ENCODE results near the gene FAM228B. TPM values are rescaled to one million over a fixed set of nuclear protein-coding genes. Genes with fewer than 3 reads are reported as not detected.

FAM228B gene
- total RNA-seq, 2 experiments from 2014 or later: 3.8 to 9.6 TPM

GRCh38 chr2:24203029-24203786, 79.9 kb downstream of the FAM228B start:
- POLR2A ChIA-PET: interaction anchor here (1.3 kb wide), 1 partner anchor 10 kb away, joined by 3 read pairs; no protein-coding TSS in a partner anchor
- Histone ChIP-seq H3K27ac (ENCODE audit: low read depth, low read length, poor library complexity, severe bottlenecking) (no peak overlapping the region), H3K36me3 (ENCODE audit: insufficient read depth, low read length) (peaks cover 16% of the 10 kb centered on the region), H3K4me3 (ENCODE audit: low read depth, low read length, poor library complexity, severe bottlenecking) (no peak overlapping the region), H3K4me2 (ENCODE audit: low read length) (no peak overlapping the region), H3K4me1 (ENCODE audit: insufficient read depth, low read length, poor library complexity, severe bottlenecking) (peaks cover 12% of the 10 kb centered on the region), H3K9me3 (ENCODE audit: low read length) (no peaks in the 10 kb centered on the region), H3K9me2 (ENCODE audit: insufficient read depth, low read length) (no peaks in the 10 kb centered on the region), H2AFZ (ENCODE audit: low read length) (no peak overlapping the region), H3K79me2 (ENCODE audit: insufficient read depth, low read depth, low read length) (no peaks in the 10 kb centered on the region), H4K20me1 (ENCODE audit: insufficient read depth, low read length) (no peaks in the 10 kb centered on the region)
- CTCF ChIA-PET (ENCODE audit: unreplicated experiment): no interaction called here
- TSS peak; percentile 74 for BruUV-seq (replicated peaks)
- no peak for DNase-seq (ENCODE audit: low spot score)
- no peak for TF ChIP-seq EZH2phosphoT487 (IDR thresholded peaks at IDR 0.05; ENCODE audit: borderline replicate concordance, low read depth, low read length)
- TF ChIP-seq, protein P1, sequence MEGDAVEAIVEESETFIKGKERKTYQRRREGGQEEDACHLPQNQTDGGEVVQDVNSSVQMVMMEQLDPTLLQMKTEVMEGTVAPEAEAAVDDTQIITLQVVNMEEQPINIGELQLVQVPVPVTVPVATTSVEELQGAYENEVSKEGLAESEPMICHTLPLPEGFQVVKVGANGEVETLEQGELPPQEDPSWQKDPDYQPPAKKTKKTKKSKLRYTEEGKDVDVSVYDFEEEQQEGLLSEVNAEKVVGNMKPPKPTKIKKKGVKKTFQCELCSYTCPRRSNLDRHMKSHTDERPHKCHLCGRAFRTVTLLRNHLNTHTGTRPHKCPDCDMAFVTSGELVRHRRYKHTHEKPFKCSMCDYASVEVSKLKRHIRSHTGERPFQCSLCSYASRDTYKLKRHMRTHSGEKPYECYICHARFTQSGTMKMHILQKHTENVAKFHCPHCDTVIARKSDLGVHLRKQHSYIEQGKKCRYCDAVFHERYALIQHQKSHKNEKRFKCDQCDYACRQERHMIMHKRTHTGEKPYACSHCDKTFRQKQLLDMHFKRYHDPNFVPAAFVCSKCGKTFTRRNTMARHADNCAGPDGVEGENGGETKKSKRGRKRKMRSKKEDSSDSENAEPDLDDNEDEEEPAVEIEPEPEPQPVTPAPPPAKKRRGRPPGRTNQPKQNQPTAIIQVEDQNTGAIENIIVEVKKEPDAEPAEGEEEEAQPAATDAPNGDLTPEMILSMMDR (conservative IDR thresholded peaks at IDR 0.05; ENCODE audit: low read length): no peak
- intact Hi-C loops (cut with micrococcal nuclease; ENCODE audit: unreplicated experiment): no loop called here

DNA sequence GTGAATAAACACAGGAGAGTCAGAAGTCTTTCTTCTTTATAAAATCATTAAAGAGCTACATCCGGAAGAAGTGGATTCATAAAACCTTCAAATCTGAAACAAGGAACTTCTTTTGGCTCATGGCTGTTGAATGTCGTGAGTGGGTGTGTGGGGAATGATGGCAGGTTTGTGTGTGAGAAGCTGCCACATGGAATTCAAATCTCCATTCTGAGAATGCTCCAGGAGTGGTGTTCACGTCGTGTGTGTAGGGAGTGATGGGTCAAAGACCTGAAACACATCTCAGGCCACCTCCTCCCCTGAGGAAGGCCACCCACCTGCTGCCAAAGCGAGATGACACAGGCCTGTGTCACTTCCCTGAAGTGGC, 80.5 kb downstream of the FAM228B start:
- DNase-seq (ENCODE audit: low spot score): no peak
- Histone ChIP-seq H3K27ac (ENCODE audit: low read depth, low read length, poor library complexity, severe bottlenecking) (no peak overlapping the region), H2AFZ (ENCODE audit: low read length) (no peak overlapping the region), H4K20me1 (ENCODE audit: insufficient read depth, low read length) (no peaks in the 10 kb centered on the region), H3K36me3 (ENCODE audit: insufficient read depth, low read length) (peaks cover 16% of the 10 kb centered on the region), H3K9me3 (ENCODE audit: low read length) (no peaks in the 10 kb centered on the region), H3K4me2 (ENCODE audit: low read length) (no peak overlapping the region), H3K4me3 (ENCODE audit: low read depth, low read length, poor library complexity, severe bottlenecking) (no peak overlapping the region), H3K4me1 (ENCODE audit: insufficient read depth, low read length, poor library complexity, severe bottlenecking) (peaks cover 12% of the 10 kb centered on the region), H3K9me2 (ENCODE audit: insufficient read depth, low read length) (no peaks in the 10 kb centered on the region), H3K79me2 (ENCODE audit: insufficient read depth, low read depth, low read length) (no peaks in the 10 kb centered on the region)
- TF ChIP-seq, protein P1 (conservative IDR thresholded peaks at IDR 0.05; ENCODE audit: low read length): no peak
- TF ChIP-seq EZH2phosphoT487 (IDR thresholded peaks at IDR 0.05; ENCODE audit: borderline replicate concordance, low read depth, low read length): no peak
- intact Hi-C loops (cut with micrococcal nuclease; ENCODE audit: unreplicated experiment): no loop called here
- POLR2A ChIA-PET: interaction anchor here (1.3 kb wide), 1 partner anchor 9 kb away, joined by 3 read pairs; no protein-coding TSS in a partner anchor
- CTCF ChIA-PET (ENCODE audit: unreplicated experiment): no interaction called here
- BruUV-seq (replicated peaks): no TSS peak

GRCh38 chr2:24204505-24204904, 81.2 kb downstream of the FAM228B start:
- Histone ChIP-seq H3K9me2 (ENCODE audit: insufficient read depth, low read length) (no peaks in the 10 kb centered on the region), H3K4me3 (ENCODE audit: low read depth, low read length, poor library complexity, severe bottlenecking) (no peak overlapping the region), H3K27ac (ENCODE audit: low read depth, low read length, poor library complexity, severe bottlenecking) (no peak overlapping the region), H3K79me2 (ENCODE audit: insufficient read depth, low read depth, low read length) (no peaks in the 10 kb centered on the region), H2AFZ (ENCODE audit: low read length) (no peak overlapping the region), H3K9me3 (ENCODE audit: low read length) (no peaks in the 10 kb centered on the region), H3K4me2 (ENCODE audit: low read length) (no peak overlapping the region), H4K20me1 (ENCODE audit: insufficient read depth, low read length) (no peaks in the 10 kb centered on the region), H3K36me3 (ENCODE audit: insufficient read depth, low read length) (peaks cover 16% of the 10 kb centered on the region), H3K4me1 (ENCODE audit: insufficient read depth, low read length, poor library complexity, severe bottlenecking) (peaks cover 7% of the 10 kb centered on the region)
- ChIA-PET POLR2A (interaction anchor here (1.3 kb wide), 1 partner anchor 8 kb away, joined by 3 read pairs; no protein-coding TSS in a partner anchor), CTCF (ENCODE audit: unreplicated experiment) (no interaction called here)
- intact Hi-C loops (cut with micrococcal nuclease; ENCODE audit: unreplicated experiment): no loop called here
- no peak for DNase-seq (ENCODE audit: low spot score)
- BruUV-seq (replicated peaks): no TSS peak
- TF ChIP-seq, protein P1 (conservative IDR thresholded peaks at IDR 0.05; ENCODE audit: low read length): no peak
- no peak for TF ChIP-seq EZH2phosphoT487 (IDR thresholded peaks at IDR 0.05; ENCODE audit: borderline replicate concordance, low read depth, low read length)

Data from OCI-LY7 (cell line).